ENCODE measurements around the gene RAD51B.

The RAD51B gene

DNA sequence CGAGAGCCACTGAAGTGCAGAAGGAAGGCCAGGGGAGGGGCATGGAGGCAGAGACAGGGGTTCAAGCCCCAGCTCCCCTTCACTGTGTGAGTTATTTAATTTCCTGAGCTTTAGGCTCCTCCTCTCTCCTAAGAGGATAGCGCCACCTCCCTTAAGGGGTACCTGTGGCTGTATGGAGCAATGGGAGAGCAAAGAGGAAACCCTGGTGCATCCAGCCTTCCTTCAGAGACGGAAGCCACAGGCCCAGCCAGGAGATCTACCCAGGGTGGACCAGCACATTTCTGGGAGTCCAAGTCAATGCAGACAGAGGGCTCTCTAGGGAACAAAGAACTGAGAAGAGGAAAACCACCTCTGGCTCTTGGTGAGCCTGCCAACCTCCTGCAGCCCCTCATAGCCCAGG lies 883.0 kb downstream of the RAD51B start:
- no peak for DNase-seq (ENCODE audit: low read depth)

DNA sequence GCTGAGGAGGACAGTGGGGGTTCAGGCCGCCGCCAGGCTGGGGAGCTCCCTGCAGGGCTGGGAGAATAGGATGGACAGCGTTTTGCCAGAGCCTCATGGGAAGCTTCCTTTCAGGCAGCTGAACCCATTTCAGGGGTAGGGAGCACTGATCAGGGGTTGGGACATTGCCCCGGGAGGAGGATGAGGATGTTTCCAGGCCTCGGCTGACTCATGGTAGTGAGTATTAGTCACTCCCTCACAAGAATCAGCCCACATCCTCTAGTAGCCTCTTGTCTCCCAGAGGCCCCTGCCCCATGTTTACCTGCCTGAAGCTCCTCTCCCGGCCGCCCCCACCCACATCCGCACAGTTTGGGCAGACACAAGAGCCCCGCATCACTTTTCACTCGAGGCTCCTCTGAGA lies 883.5 kb downstream of the RAD51B start:
- no peak for DNase-seq (ENCODE audit: low read depth)

GRCh38 chr14:68704736-68705720 lies 885.4 kb downstream of the RAD51B start:
- DNase-seq (ENCODE audit: low read depth): no peak

DNA sequence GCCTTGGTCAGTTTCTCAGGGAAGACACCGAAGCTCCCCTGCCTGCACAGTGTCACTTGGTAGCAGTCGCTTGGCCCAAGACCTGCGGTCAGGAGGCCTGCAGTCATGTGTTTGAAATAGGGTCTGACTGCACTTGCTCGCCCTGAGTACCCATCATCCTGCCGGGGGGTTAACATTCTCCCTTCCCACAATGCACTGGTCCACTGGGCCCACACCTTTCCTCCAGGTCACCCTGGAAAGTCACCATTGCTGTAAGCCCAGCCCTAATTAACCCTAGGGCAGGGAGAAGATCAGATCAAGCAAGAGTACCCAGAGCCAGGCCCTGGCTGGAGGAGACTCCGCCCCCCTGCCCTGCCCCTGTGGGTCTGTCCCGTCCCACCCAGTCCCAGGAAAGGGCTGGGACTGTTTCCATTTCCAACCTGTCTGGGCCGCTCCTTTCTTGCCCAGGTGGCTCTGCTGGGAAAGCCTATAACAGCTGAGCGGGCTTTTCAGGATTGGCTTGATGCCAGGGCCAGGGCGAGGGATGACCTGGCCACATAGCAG lies 886.2 kb downstream of the RAD51B start:
- DNase-seq (ENCODE audit: low read depth): no peak

- no peak for DNase-seq (ENCODE audit: low read depth)
These were observed 887.9 kb downstream of the RAD51B start for GRCh38 chr14:68707482-68707881.

DNA sequence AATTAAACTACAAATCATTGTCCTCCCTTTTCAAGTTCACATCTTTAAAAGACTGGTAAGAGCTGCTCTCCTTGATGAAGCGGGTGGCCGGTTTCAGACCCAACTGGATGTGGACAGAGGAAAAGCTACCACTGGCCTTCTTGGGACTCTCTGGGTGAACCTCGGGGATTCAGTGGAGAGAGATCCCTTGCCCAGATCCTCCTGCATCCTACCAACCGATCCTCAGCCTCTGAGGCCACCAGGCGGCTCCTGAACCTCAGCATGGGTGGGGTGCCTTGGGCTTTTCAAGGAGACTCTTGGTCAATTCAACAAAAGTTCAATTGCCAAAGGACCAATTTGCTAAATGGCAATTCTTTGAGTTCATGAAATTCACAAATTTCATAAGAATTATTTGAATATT lies 888.8 kb downstream of the RAD51B start:
- no peak for DNase-seq (ENCODE audit: low read depth)

- no peak for DNase-seq (ENCODE audit: low read depth)
These were observed 889.4 kb downstream of the RAD51B start for GRCh38 chr14:68709007-68709406.

GRCh38 chr14:68710776-68711175 lies 891.2 kb downstream of the RAD51B start:
- no peak for DNase-seq (ENCODE audit: low read depth)

DNA sequence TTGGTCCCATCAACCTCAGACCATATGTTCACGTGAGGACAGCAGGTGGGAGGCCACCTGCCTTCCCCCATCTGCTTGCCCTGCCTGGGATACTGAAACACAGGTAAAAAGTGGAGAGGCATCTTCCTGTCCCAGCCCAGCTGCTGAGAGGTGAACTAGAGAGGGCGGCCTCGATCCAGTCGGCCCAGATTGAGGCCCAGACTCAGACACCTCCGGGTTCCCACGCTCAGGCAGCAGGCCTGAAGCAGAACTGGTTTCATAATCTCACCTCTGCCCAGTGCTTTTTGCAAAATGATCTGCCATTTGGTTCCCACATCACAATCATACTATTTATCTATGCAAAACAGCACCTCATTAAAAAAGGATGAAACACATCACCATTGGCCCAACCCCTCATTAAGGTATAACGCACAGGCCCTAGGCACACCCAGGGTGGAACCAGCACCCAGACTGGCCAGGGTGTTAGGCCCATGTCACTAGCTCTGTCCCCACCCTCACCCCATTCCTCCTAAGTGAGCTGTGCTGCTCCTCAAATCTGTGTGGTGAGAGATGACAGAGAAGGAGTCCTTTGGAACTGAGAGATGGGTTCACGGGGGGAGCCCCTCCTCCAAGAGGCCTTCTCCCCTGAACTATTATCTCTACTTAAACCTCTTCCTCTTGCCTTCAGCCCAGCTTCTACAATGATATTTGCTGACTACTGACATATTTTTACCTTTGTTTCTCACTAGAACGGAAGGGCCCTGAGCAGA lies 892.2 kb downstream of the RAD51B start:
- DNase-seq (ENCODE audit: low read depth): no peak

DNA sequence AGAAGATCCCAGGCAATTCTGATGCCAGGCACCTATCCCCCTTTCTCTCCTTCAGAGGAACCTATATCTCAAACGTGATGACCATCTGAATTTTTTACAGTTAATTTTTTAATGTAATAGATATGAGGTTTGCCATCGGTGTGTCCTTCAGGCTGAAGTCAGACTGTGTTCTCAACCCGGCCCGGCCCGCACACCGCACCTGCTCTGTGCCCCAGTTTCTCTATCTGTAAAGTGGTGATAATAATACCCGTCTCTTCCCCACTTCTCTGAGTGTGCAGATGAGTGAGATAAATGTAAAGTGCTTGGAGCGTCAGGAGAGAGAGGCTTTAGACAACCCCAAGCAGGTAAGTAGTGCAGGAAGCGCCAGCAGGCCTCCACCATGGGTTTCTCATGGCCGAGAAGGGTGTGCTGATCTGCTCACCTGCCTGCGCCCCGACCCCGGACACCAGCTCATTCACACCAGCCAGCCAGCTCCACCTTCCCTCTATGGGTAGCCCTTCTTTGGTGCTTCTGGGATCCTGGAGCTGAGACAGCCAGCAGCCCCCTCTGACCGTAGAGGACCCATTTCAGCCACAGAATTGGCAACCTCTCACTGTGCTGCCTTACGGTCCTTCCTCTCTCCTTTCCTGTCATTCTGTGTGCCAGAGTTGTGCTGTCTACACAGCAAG lies 893.3 kb downstream of the RAD51B start:
- DNase-seq (ENCODE audit: low read depth): no peak

DNA sequence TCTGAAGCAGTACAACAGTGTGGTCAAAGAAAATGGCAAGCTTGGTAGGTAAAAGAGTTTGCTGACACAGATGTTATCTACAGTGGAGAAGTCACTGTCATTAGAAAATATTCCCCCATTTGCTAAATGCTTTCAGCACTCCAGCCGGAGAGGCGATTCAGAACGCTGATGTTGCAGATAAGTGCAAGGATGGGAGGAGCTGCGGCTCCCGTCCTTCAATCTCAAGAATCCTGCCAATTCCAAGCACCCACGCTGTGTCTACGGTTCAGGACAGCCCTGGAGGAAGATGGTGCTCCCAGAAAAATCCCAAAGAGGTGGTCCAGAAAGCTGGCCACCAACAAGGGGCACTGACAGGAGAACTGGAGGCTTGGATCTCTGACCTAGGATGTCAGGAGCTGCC lies 894.2 kb downstream of the RAD51B start:
- DNase-seq (ENCODE audit: low read depth): no peak

- no peak for DNase-seq (ENCODE audit: low read depth)
These were observed 895.7 kb downstream of the RAD51B start for GRCh38 chr14:68714991-68715924.

DNA sequence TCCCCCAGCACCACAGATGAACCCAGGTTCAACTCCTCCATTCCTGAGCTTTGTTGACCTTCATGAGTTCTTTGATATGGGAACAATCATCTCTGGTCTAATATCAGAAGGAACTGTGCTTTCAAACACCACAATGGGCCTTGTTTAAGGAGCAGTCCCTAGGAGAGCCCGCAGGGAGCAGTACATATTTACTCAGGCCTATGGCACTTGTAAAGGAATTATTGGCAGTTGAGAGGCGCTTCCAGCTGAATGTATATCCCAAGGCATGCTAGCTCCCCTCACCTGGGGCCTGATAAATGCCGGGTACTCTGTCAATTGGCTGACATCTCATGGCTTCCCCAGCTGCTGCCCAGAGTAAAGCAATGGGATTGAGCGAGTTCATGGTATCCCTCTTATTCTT lies 897.1 kb downstream of the RAD51B start:
- DNase-seq (ENCODE audit: low read depth): no peak

- DNase-seq (ENCODE audit: low read depth): no peak
These were observed 898.7 kb downstream of the RAD51B start for GRCh38 chr14:68718023-68718990.

GRCh38 chr14:68719634-68720384 lies 900.2 kb downstream of the RAD51B start:
- no peak for DNase-seq (ENCODE audit: low read depth)

- DNase-seq (ENCODE audit: low read depth): no peak
These were observed 902.6 kb downstream of the RAD51B start for GRCh38 chr14:68722186-68722585.

DNA sequence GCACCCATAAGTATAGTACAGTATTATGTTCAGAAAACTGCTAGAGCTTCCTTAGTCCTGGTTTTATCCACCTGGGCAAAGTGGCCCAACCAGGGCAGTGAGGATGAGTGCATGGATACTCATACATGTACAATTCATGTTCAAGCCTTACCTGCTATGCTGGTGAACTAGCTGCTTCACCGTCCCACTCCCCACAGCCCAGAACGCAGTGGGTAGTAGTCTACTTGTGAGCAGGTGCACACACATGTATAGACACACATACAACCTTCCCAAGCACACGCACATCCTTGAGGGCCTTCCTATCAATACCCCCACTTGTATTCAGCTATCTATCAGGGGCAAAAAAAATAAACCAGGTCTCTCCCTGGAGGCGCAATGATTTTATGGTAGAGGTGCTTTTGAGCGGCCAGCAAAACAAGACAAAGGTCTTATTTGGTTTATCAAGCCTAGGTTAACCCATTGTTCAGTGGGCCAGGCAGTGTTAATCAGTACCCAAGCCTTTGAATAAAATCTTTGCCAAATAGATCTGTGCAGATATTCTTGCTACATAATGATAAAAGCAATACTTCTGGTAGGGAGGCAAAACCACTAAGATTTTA lies 903.5 kb downstream of the RAD51B start:
- no peak for DNase-seq (ENCODE audit: low read depth)

GRCh38 chr14:68723808-68724268 lies 904.3 kb downstream of the RAD51B start:
- DNase-seq (ENCODE audit: low read depth): no peak

DNA sequence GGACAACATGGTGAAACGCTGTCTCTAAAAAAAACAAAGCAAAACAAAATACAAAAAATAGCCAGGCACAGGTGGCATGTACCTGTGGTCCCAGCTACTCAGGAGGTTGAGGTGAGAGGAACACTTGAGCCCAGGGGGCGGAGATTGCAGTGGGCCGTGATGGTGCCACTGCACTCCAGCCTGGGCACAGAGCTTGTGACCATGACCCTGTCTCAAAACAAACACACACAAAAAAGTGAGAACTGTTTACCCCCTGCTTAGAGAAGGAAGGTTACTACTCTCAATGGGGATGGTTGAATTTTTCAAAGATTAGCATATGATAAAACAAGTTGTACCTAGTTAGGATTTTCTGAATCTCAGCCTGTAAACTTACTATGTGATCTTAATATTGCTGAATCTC lies 905.3 kb downstream of the RAD51B start:
- no peak for DNase-seq (ENCODE audit: low read depth)

Data from HS-5 (cell line).